AG09319 (cell line): ENCODE measurements around the gene GDI2.
A peak's percentile ranks its signal among the peaks of the same experiment; 100 is the strongest.

ENCODE experiments used
- DNase-seq: peaks from one replicate; pipeline ENCODE4 v3.0.0-alpha.2; 2010; ENCODE audit warnings: low read depth; ENCODE audit errors: extremely low read depth
- TF ChIP-seq, protein P1 (sequence below): IDR thresholded peaks from 2 replicates; pipeline ENCODE4 v1.5.1; 2011; ENCODE audit warnings: low read depth, mild to moderate bottlenecking, inconsistent platforms, low read length, moderate library complexity

GDI2 gene

GRCh38 chr10:5776881-5777197 lies 36.4 kb downstream of the GDI2 start:
- TF ChIP-seq, protein P1, sequence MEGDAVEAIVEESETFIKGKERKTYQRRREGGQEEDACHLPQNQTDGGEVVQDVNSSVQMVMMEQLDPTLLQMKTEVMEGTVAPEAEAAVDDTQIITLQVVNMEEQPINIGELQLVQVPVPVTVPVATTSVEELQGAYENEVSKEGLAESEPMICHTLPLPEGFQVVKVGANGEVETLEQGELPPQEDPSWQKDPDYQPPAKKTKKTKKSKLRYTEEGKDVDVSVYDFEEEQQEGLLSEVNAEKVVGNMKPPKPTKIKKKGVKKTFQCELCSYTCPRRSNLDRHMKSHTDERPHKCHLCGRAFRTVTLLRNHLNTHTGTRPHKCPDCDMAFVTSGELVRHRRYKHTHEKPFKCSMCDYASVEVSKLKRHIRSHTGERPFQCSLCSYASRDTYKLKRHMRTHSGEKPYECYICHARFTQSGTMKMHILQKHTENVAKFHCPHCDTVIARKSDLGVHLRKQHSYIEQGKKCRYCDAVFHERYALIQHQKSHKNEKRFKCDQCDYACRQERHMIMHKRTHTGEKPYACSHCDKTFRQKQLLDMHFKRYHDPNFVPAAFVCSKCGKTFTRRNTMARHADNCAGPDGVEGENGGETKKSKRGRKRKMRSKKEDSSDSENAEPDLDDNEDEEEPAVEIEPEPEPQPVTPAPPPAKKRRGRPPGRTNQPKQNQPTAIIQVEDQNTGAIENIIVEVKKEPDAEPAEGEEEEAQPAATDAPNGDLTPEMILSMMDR: no peak
- DNase-seq: peak; percentile 35

DNA sequence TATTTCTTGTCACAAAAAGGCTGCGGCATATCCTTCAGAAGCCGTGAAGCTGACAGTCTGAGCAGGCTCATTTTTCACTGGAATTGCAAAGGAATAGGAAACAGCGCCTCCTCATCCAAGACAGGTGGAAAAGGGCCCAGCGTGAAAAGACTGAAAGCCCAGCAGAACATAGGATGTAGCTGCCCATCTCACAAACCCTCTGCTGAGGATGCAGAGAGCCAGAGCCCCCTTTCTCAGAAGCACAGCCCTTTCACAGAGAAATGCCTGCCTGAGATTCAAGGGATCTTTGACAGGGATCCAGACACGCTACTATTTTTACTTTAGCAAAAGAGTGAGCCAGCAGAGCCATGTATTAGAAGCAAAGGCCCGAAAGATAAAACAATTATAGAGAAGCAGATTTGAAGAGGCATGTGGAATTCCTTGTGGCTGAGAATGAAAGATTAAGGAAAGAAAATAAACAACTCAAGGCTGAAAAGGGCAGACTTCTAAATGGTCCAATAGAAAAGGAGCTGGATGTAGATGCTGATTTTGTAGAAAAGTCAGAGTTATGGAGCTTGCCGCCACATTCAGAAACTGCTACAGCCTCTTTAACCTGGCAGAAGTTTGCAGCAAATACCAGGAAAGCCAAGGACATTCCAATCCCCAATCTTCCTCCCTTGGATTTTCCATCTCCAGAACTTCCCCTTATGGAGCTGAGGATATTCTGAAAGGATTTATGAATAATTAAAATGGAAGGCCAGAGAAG lies 36.9 kb downstream of the GDI2 start:
- TF ChIP-seq, protein P1: peak; percentile 19
- DNase-seq: no peak

GRCh38 chr10:5775685-5776084 lies 37.5 kb downstream of the GDI2 start:
- TF ChIP-seq, protein P1: no peak
- DNase-seq: no peak

DNA sequence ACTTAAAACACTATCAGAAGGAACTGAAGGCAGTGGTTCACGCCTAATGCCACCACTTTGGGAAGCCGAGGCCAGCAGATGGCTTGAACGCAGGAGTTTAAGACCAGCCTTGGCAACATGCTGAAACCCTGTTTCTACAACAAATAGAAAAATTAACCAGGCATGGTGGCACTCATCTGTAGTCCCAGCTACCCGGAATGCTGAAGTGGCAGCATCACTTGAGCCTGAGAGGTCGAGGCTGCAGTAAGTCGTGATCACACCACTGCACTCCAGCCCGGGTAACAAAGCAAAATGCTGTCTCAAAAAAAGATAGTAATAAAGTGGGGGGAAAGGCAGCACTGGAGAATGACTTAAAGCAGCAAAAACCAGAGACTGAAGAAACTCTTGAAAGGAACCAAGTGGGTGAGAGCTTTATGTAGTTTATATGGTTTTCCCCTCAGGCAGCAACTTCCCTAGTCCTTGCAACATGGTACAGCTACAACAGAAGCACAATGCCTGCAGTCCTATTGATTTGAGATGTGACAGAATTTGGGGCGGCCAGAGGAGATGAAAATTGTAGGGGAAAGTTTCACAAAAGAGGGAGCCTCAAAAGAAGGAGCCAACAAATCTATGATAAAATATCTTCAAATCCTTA lies 38.1 kb downstream of the GDI2 start:
- DNase-seq: no peak
- TF ChIP-seq, protein P1: no peak

GRCh38 chr10:5766189-5766588 lies 47.0 kb downstream of the GDI2 start:
- TF ChIP-seq, protein P1: no peak
- DNase-seq: no peak

DNA sequence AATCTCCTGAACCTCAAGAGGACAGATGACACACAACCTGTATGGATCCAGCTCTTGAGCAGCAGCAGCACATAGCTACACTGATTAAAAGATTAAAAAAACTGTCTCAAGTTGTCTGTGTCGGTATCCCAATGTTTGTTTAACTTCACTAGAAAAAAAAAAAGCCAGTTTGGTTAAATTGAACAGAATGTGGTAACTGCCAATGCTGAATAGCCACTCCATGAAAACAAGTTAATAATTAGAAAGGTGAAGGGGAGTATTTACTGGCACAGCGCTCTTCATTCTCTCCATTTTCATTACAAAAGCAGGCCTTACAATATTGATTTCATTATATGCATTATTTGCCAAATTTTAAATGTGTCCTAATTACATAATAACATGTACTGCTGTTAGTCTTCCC lies 47.6 kb downstream of the GDI2 start:
- DNase-seq: no peak
- TF ChIP-seq, protein P1: no peak

DNA sequence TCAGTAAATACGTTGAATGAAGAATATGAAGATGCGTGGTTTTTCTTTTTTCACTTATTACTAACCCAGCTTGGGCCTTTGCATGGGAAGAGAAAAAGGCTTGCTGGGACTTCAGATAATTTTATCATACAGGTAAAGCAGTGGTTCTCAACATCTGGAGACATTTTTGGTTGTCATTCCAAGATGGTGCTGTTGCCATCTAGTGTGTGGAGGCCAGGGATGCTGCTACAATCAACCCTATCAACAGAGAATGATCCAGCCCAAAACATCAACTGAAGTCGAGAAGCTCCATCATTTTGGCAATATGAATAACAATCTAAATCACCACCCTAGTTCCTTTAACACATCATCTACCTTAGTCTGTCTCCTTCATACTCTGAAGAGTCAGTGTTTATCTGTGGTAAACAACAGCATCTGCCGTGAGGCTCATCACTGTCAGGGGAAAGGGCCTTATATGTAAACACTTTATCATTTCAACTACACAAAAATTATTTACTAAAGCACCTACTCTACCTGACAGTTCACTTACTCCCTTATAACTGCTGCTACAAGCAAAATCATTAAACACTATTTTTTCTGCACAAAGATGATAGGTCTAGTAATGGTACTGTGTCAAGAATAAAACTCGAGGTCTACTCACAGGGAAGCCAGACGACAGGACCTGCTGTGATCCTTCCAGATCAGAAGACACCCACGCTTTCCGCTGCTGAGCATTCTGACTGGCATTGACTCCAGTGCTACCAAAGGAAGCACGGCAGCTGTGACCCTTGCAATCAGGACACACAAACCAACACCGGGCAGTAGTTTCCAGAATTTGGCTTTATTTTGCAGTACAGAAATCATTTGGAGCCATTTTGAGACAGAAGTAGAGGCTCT lies 48.6 kb downstream of the GDI2 start:
- TF ChIP-seq, protein P1: no peak
- no peak for DNase-seq
